ENCODE data around the gene CNTNAP5. TPM values are rescaled to one million over a fixed set of nuclear protein-coding genes. Genes with fewer than 3 reads are reported as not detected.

Gene CNTNAP5
- total and polyA plus RNA-seq, 12 donors, result 0.04 TPM; not detected in 11

GRCh38 chr2:124153713-124154112 is 128.6 kb downstream of the CNTNAP5 start:
- 95 to 96% methylated on average over 8 of the region's 8 CpGs for WGBS, 2 donors
- Histone ChIP-seq H3K27me3 (peaks cover 0 to 3% (median 0%) of the 10 kb centered on the region in 7 donors), H3K27ac (no peak overlapping the region), H3K9me3 (peaks cover 0 to 3% (median 0%) of the 10 kb centered on the region in 11 donors), H3K36me3 (no peaks in the 10 kb centered on the region), H3K4me1 (no peaks in the 10 kb centered on the region), H3K4me3 (no peak overlapping the region)
- no peak for ATAC-seq
- TF ChIP-seq CTCF (IDR thresholded peaks at IDR 0.05), result no peak
- intact Hi-C loops (cut with DNase I), result no loop called here
- no peak for DNase-seq

- ATAC-seq, result no peak
- Histone ChIP-seq H3K36me3 (no peaks in the 10 kb centered on the region), H3K4me1 (no peaks in the 10 kb centered on the region), H3K27me3 (peaks cover 0 to 3% (median 0%) of the 10 kb centered on the region in 7 donors), H3K27ac (no peak overlapping the region), H3K9me3 (no peaks in the 10 kb centered on the region), H3K4me3 (no peak overlapping the region)
- intact Hi-C loops (cut with DNase I), result no loop called here
- DNase-seq, result no peak
- 67 to 71% methylated on average over 1 of the region's 1 CpG for WGBS, 2 donors
- TF ChIP-seq CTCF (IDR thresholded peaks at IDR 0.05), result no peak
These were observed 134.1 kb downstream of the CNTNAP5 start for GRCh38 chr2:124159166-124159565.

GRCh38 chr2:124161542-124161941 is 136.5 kb downstream of the CNTNAP5 start:
- H3K27ac ChIP-seq, result no peak overlapping the region
- intact Hi-C loops (cut with DNase I), result no loop called here
- peaks cover 0 to 3% (median 0%) of the 10 kb centered on the region in 7 donors for H3K27me3 ChIP-seq
- no peak overlapping the region for H3K4me3 ChIP-seq
- DNase-seq (no peak), ATAC-seq (no peak)
- H3K36me3 ChIP-seq, result no peaks in the 10 kb centered on the region
- no peaks in the 10 kb centered on the region for H3K4me1 ChIP-seq
- no peak for TF ChIP-seq CTCF (IDR thresholded peaks at IDR 0.05)
- H3K9me3 ChIP-seq, result no peaks in the 10 kb centered on the region

- DNase-seq (no peak), ATAC-seq (no peak)
- H3K4me1 ChIP-seq, result no peaks in the 10 kb centered on the region
- H3K36me3 ChIP-seq, result no peaks in the 10 kb centered on the region
- no peak overlapping the region for H3K27ac ChIP-seq
- H3K9me3 ChIP-seq, result no peaks in the 10 kb centered on the region
- intact Hi-C loops (cut with DNase I), result no loop called here
- no peak for TF ChIP-seq CTCF (IDR thresholded peaks at IDR 0.05)
- peaks cover 0 to 2% (median 0%) of the 10 kb centered on the region in 7 donors for H3K27me3 ChIP-seq
- no peak overlapping the region for H3K4me3 ChIP-seq
These were observed 137.2 kb downstream of the CNTNAP5 start for GRCh38 chr2:124162256-124162655.

GRCh38 chr2:124163840-124164239 is 138.8 kb downstream of the CNTNAP5 start:
- H3K4me1 ChIP-seq, result no peaks in the 10 kb centered on the region
- ATAC-seq (no peak), DNase-seq (no peak)
- 90 to 94% methylated on average over 2 of the region's 2 CpGs for WGBS, 2 donors
- H3K9me3 ChIP-seq, result no peaks in the 10 kb centered on the region
- TF ChIP-seq CTCF (IDR thresholded peaks at IDR 0.05), result no peak
- no peak overlapping the region for H3K27ac ChIP-seq
- intact Hi-C loops (cut with DNase I), result no loop called here
- H3K4me3 ChIP-seq, result no peak overlapping the region
- no peaks in the 10 kb centered on the region for H3K36me3 ChIP-seq
- H3K27me3 ChIP-seq, result peaks cover 0 to 2% (median 0%) of the 10 kb centered on the region in 7 donors

All from heart right ventricle (tissue), 16 donors.